PFSK-1 (cell line): ENCODE data around the gene RHOJ.

Source experiments
- FOXP2 ChIP-seq: optimal IDR thresholded peaks from 2 replicates; pipeline ENCODE3; 2011; ENCODE audit warnings: borderline replicate concordance, control low read depth, inconsistent platforms; ENCODE audit not compliant: insufficient read depth; ENCODE audit errors: extremely low read length, extremely low read depth
- POLR2AphosphoS5 ChIP-seq: IDR thresholded peaks from 2 replicates; pipeline ENCODE4 v1.6.1; 2012; ENCODE audit warnings: low read depth, mild to moderate bottlenecking, control low read depth, low read length, moderate library complexity
- REST ChIP-seq, 2 experiments: IDR thresholded peaks; 2 replicates each; pipeline versions ENCODE4 v1.6.1 to v1.8.0; 2011 to 2012; ENCODE audit warnings: low read depth in 2 of 2, low read length in 2 of 2, control low read depth in 1 of 2, inconsistent platforms in 1 of 2, mild to moderate bottlenecking in 1 of 2, moderate library complexity in 1 of 2; ENCODE audit not compliant: insufficient read depth in 1 of 2
- SIN3A ChIP-seq: IDR thresholded peaks from 2 replicates; pipeline ENCODE4 v1.6.1; 2012; ENCODE audit warnings: mild to moderate bottlenecking, low read length, moderate library complexity, borderline replicate concordance; ENCODE audit not compliant: insufficient read depth
- TAF1 ChIP-seq: IDR thresholded peaks from 2 replicates; pipeline ENCODE4 v1.6.1; 2012; ENCODE audit warnings: low read length, control low read depth, borderline replicate concordance; ENCODE audit not compliant: insufficient read depth

RHOJ gene

GRCh38 chr14:63290741-63291430 is 86.6 kb downstream of the RHOJ start:
- TF ChIP-seq SIN3A (no peak), POLR2AphosphoS5 (no peak), REST (IDR thresholded peaks at IDR 0.05; ENCODE audit: insufficient read depth in 1 of 2, low read depth in 2 of 2, low read length in 2 of 2) (no peak)

- TF ChIP-seq REST (IDR thresholded peaks at IDR 0.05; ENCODE audit: insufficient read depth in 1 of 2, low read depth in 2 of 2, low read length in 2 of 2) (no peak), SIN3A (no peak), POLR2AphosphoS5 (no peak), FOXP2 (no peak), TAF1 (no peak)
Measured at GRCh38 chr14:63292805-63293204, 88.6 kb downstream of the RHOJ start.

GRCh38 chr14:63295231-63295685 is 91.0 kb downstream of the RHOJ start:
- TF ChIP-seq FOXP2 (no peak), TAF1 (no peak), POLR2AphosphoS5 (no peak), SIN3A (no peak), REST (IDR thresholded peaks at IDR 0.05; ENCODE audit: insufficient read depth in 1 of 2, low read depth in 2 of 2, low read length in 2 of 2) (no peak)

GRCh38 chr14:63296060-63296563 is 91.9 kb downstream of the RHOJ start:
- TF ChIP-seq FOXP2 (no peak), SIN3A (no peak), TAF1 (no peak), POLR2AphosphoS5 (no peak), REST (IDR thresholded peaks at IDR 0.05; ENCODE audit: insufficient read depth in 1 of 2, low read depth in 2 of 2, low read length in 2 of 2) (no peak)
